ENCODE data around the gene PCED1A. TPM values are rescaled to one million over a fixed set of nuclear protein-coding genes. Genes with fewer than 3 reads are reported as not detected.

The PCED1A gene
- total and polyA plus RNA-seq, 2 of the 8 experiments (the other 6 are each of a cell fraction or from before 2014, with no cell fraction given), result 13.4 to 18.9 TPM

GRCh38 chr20:2878515-2878914 lies 38.1 kb upstream of the PCED1A start:
- no peak overlapping the region for H2BK20ac ChIP-seq (ENCODE audit: low read length)
- H4K91ac ChIP-seq (replicated peaks; ENCODE audit: insufficient read length, low read length), result no peak overlapping the region
- no peak overlapping the region for H2BK120ac ChIP-seq (replicated peaks; ENCODE audit: low read depth, low read length)
- H3K18ac ChIP-seq (ENCODE audit: extremely low read depth, low read length), result no peak overlapping the region
- no peak overlapping the region for H2BK12ac ChIP-seq (ENCODE audit: low read depth, low read length)
- H2AFZ ChIP-seq (ENCODE audit: low read length), result no peak overlapping the region
- 0 out of 8 replicates have a peak, but pooled peaks cover 0 to 3% (median 0%) of the 10 kb centered on the region in 4 experiments for H3K36me3 ChIP-seq (ENCODE audit: control insufficient read depth in 2 of 4, insufficient read depth in 4 of 4, low read length in 3 of 4)
- no peak overlapping the region for H4K5ac ChIP-seq (ENCODE audit: insufficient read length, low read depth, low read length)
- H4K8ac ChIP-seq (ENCODE audit: extremely low read depth, insufficient read depth, low read length), result no peak overlapping the region
- H3K56ac ChIP-seq (replicated peaks; ENCODE audit: insufficient read length, low read depth, low read length), result no peak overlapping the region
- POLR2A ChIA-PET (ENCODE audit: partially characterized antibody), result interaction anchor here (0.8 to 0.9 kb wide), 2 partner anchors 9 to 91 kb away, joined by 3 read pairs; no protein-coding TSS in a partner anchor
- no peak for FAIRE-seq
- no peak for TF ChIP-seq ASH2L (IDR thresholded peaks at IDR 0.05; ENCODE audit: low read length)
- TF ChIP-seq CEBPB (IDR thresholded peaks at IDR 0.05; ENCODE audit: low read depth, low read length), result no peak
- no peaks in the 10 kb centered on the region for H3K9me3 ChIP-seq (ENCODE audit: insufficient read depth in 2 of 2, low read depth in 1 of 2, low read length in 1 of 2)
- no peak overlapping the region for H2BK15ac ChIP-seq (ENCODE audit: low read length)
- no peak overlapping the region for H3K4ac ChIP-seq (replicated peaks; ENCODE audit: insufficient read length, low read depth, low read length)
- no peak overlapping the region for H2BK5ac ChIP-seq (ENCODE audit: low read depth, low read length)
- H3K27me3 ChIP-seq (replicated peaks in 1 of 4; ENCODE audit: control insufficient read depth in 3 of 4, extremely low read depth in 1 of 4, insufficient read depth in 3 of 4, low read length in 3 of 4), result no peaks in the 10 kb centered on the region
- no peak overlapping the region for H3K9ac ChIP-seq (replicated peaks in 1 of 4; ENCODE audit: extremely low read depth in 1 of 4, low read depth in 3 of 4, low read length in 3 of 4)
- no peak for DNase-seq (ENCODE audit: low read depth in 1 of 2, low spot score in 2 of 2)
- H3K79me2 ChIP-seq (ENCODE audit: control insufficient read depth in 1 of 2, insufficient read depth in 2 of 2, low read length in 2 of 2), result peaks cover 3 to 83% of the 10 kb centered on the region in 2 experiments; a peak in 3 of 4 replicates
- H3K4me3 ChIP-seq (ENCODE audit: extremely low read depth in 1 of 4, insufficient read depth in 2 of 4, low read depth in 3 of 4, low read length in 4 of 4), result no peak overlapping the region
- H3K14ac ChIP-seq (ENCODE audit: insufficient read length), result no peak overlapping the region
- no peaks in the 10 kb centered on the region for H3K23me2 ChIP-seq (ENCODE audit: low read depth, low read length)
- peaks cover 0 to 5% (median 2%) of the 10 kb centered on the region in 4 experiments; a peak in 5 of 7 replicates for H3K4me1 ChIP-seq (replicated peaks in 1 of 4; ENCODE audit: control insufficient read depth in 3 of 4, insufficient read depth in 4 of 4, low read length in 3 of 4)
- no peak overlapping the region for H3K23ac ChIP-seq (ENCODE audit: insufficient read length)
- 97% methylated on average over 1 of the region's 1 CpG; no CpG with 5 or more reads in 1 of the 2 experiments for WGBS, 2 experiments (ENCODE audit: extremely low coverage in 1 of 2, insufficient coverage in 1 of 2, insufficient read length in 1 of 2, insufficient replicate concordance in 2 of 2, low coverage in 1 of 2, low lambda C conversion rate in 2 of 2, missing lambda C conversion rate in 1 of 2)
- H3K79me1 ChIP-seq (ENCODE audit: low read depth, low read length), result 0 out of 2 replicates have a peak, but pooled peaks cover 4% of the 10 kb centered on the region
- no peak overlapping the region for H3K4me2 ChIP-seq (ENCODE audit: insufficient read depth in 1 of 2, low read depth in 2 of 2, low read length in 2 of 2)
- H2AK5ac ChIP-seq (ENCODE audit: low read depth, low read length), result no peak overlapping the region
- H4K20me1 ChIP-seq (replicated peaks in 1 of 2; ENCODE audit: control insufficient read depth in 1 of 2, insufficient read depth in 2 of 2, low read length in 2 of 2), result peaks cover 3 to 9% of the 10 kb centered on the region in 2 experiments
- H3K27ac ChIP-seq (ENCODE audit: low read depth, low read length), result no peak overlapping the region
- CTCF ChIA-PET (ENCODE audit: partially characterized antibody), result interaction anchor here (0.8 to 1.9 kb wide), 6 partner anchors 11 to 123 kb away, joined by 3 to 5 read pairs (median 3); no protein-coding TSS in a partner anchor

All from H1 (cell line).